GM23338 (cell line): Measurements from ENCODE around the gene VCL. TPM values are rescaled to one million over a fixed set of nuclear protein-coding genes. Genes with fewer than 3 reads are reported as not detected.
A peak's percentile ranks its signal among the peaks of the same experiment; 100 is the strongest.

Experiments used
- ATAC-seq: fragments of 200-7000 bp; cut with Tn5 transposase; 3 replicates; pipeline ENCODE4 v1.9.1; 2020
- DNase-seq: peaks from one replicate; pipeline ENCODE4 v3.0.0-alpha.2; 2015; ENCODE audit warnings: low spot score
- H2AFZ ChIP-seq: fragments of 200-600 bp; sonication (generic); 2 replicates; pipeline ENCODE4 v1.8.0; 2016; ENCODE audit warnings: antibody characterized with exemption, mild to moderate bottlenecking, moderate library complexity
- H3F3A ChIP-seq: fragments of 200-600 bp; sonication (generic); replicated peaks from 2 replicates; pipeline ENCODE4 v1.8.0; 2017; ENCODE audit warnings: antibody characterized with exemption, mixed run types, low read depth
- H3K27ac ChIP-seq: fragments of 200-600 bp; sonication (generic); 2 replicates; pipeline ENCODE4 v1.6.1; 2016; ENCODE audit warnings: low read depth
- H3K27me3 ChIP-seq: fragments of 200-600 bp; sonication (generic); 2 replicates; pipeline ENCODE4 v1.8.0; 2016; ENCODE audit warnings: mild to moderate bottlenecking, mixed run types, moderate library complexity; ENCODE audit not compliant: insufficient read depth
- H3K36me3 ChIP-seq: fragments of 200-600 bp; sonication (generic); 2 replicates; pipeline ENCODE4 v1.8.0; 2016; ENCODE audit warnings: mild to moderate bottlenecking; ENCODE audit not compliant: insufficient read depth
- H3K4me1 ChIP-seq: fragments of 200-600 bp; sonication (generic); 2 replicates; pipeline ENCODE4 v1.8.0; 2016; ENCODE audit warnings: mild to moderate bottlenecking, moderate library complexity; ENCODE audit not compliant: insufficient read depth
- H3K4me2 ChIP-seq: fragments of 200-600 bp; sonication (generic); 2 replicates; pipeline ENCODE4 v1.7.1; 2017; ENCODE audit warnings: mixed run types
- H3K4me3 ChIP-seq: fragments of 200-600 bp; sonication (generic); 2 replicates; pipeline ENCODE4 v1.6.1; 2016; ENCODE audit warnings: mixed run types
- H3K79me2 ChIP-seq: fragments of 200-600 bp; sonication (generic); replicated peaks from 2 replicates; pipeline ENCODE4 v1.8.0; 2017; ENCODE audit warnings: mild to moderate bottlenecking; ENCODE audit not compliant: insufficient read depth
- H3K9me2 ChIP-seq: fragments of 200-600 bp; sonication (generic); 2 replicates; pipeline ENCODE4 v1.8.0; 2017; ENCODE audit not compliant: insufficient read depth
- H4K20me1 ChIP-seq: fragments of 200-600 bp; sonication (generic); replicated peaks from 2 replicates; pipeline ENCODE4 v1.8.0; 2017; ENCODE audit warnings: mild to moderate bottlenecking; ENCODE audit not compliant: insufficient read depth
- H3K27ac Mint-ChIP-seq: 2 replicates; pipeline ENCODE4 v1.8.0; 2020; ENCODE audit warnings: inconsistent platforms, mild to moderate bottlenecking, moderate library complexity, mixed read lengths
- H3K27me3 Mint-ChIP-seq: 3 replicates; pipeline ENCODE4 v1.8.0; 2022; ENCODE audit warnings: low read depth, mild to moderate bottlenecking, moderate library complexity, mixed read lengths, inconsistent platforms; ENCODE audit not compliant: insufficient read depth, poor library complexity
- H3K36me3 Mint-ChIP-seq: 3 replicates; pipeline ENCODE4 v1.8.0; 2021; ENCODE audit warnings: low read depth, mild to moderate bottlenecking, inconsistent platforms, moderate library complexity, mixed read lengths
- H3K4me1 Mint-ChIP-seq: 3 replicates; pipeline ENCODE4 v1.8.0; 2020; ENCODE audit warnings: mild to moderate bottlenecking, inconsistent platforms, mixed read lengths
- H3K4me3 Mint-ChIP-seq: 3 replicates; pipeline ENCODE4 v1.8.0; 2021; ENCODE audit warnings: moderate library complexity, mild to moderate bottlenecking, inconsistent platforms, mixed read lengths
- H3K9me3 Mint-ChIP-seq: 3 replicates; pipeline ENCODE4 v1.8.0; 2020; ENCODE audit warnings: moderate library complexity, mild to moderate bottlenecking, inconsistent platforms, mixed read lengths
- CREB1 ChIP-seq: fragments of 250-450 bp; sonication (Bioruptor Pico); IDR thresholded peaks from 2 replicates; pipeline ENCODE4 v1.5.0; 2020; ENCODE audit warnings: low read depth, mild to moderate bottlenecking, moderate library complexity
- CTCF ChIP-seq, 2 experiments: fragments of 200-600 bp in 1 of 2; sonication (generic) in 1 of 2; conservative IDR thresholded peaks; 2 replicates each; pipeline versions ENCODE4 v1.5.1 to v1.6.1; 2016 to 2017; ENCODE audit warnings: antibody characterized with exemption in 2 of 2, low read depth in 2 of 2, mild to moderate bottlenecking in 2 of 2, moderate library complexity in 1 of 2
- ETS1 ChIP-seq: IDR thresholded peaks from 2 replicates; pipeline ENCODE4 v1.6.1; 2016; ENCODE audit warnings: antibody characterized with exemption
- EZH2 ChIP-seq: fragments of 200-600 bp; sonication (generic); IDR thresholded peaks from one replicate; pipeline ENCODE4 v1.8.0; 2017; ENCODE audit warnings: antibody characterized with exemption, mild to moderate bottlenecking, low read depth; ENCODE audit not compliant: unreplicated experiment
- JUNB ChIP-seq: IDR thresholded peaks from one replicate; pipeline ENCODE4 v1.6.1; 2016; ENCODE audit warnings: antibody characterized with exemption; ENCODE audit not compliant: unreplicated experiment
- NANOG ChIP-seq: IDR thresholded peaks from 2 replicates; pipeline ENCODE4 v1.6.1; 2016; ENCODE audit warnings: antibody characterized with exemption, borderline replicate concordance
- POLR2AphosphoS5 ChIP-seq: IDR thresholded peaks from 2 replicates; pipeline ENCODE4 v1.6.1; 2016; ENCODE audit warnings: antibody characterized with exemption, low read depth
- REST ChIP-seq: IDR thresholded peaks from one replicate; pipeline ENCODE4 v1.6.1; 2018; ENCODE audit warnings: antibody characterized with exemption; ENCODE audit not compliant: unreplicated experiment
- ZNF114 ChIP-seq: fragments of 250-450 bp; sonication (Bioruptor Pico); IDR thresholded peaks from 2 replicates; pipeline ENCODE4 v1.5.0; 2020; ENCODE audit warnings: mild to moderate bottlenecking, moderate library complexity
- ZNF331 ChIP-seq: fragments of 250-450 bp; sonication (Bioruptor Pico); IDR thresholded peaks from 2 replicates; pipeline ENCODE4 v1.5.0; 2020; ENCODE audit warnings: low read depth, mild to moderate bottlenecking, moderate library complexity
- polyA plus RNA-seq: library from polyadenylated mRNA; unstranded; fragments of >200 nt; fragmentation: Nextera tagmentation; extraction: Ambion mirVana; gene quantifications from 2 replicates; pipeline ENCODE4 v1.2.1, GENCODE V29; 2016
- total RNA-seq: library from RNA; depleted of rRNA; stranded (reverse); fragments of >200 nt; shearing (Covaris generic); gene quantifications from 2 replicates; pipeline ENCODE4 v1.2.3, GENCODE V29; 2014

The VCL gene
- total and polyA plus RNA-seq, 2 experiments from 2014 or later, result 60.7 to 254 TPM

- TF ChIP-seq ETS1 (no peak), ZNF114 (CRISPR knock-in tag) (no peak), CTCF (conservative IDR thresholded peaks at IDR 0.05; ENCODE audit: low read depth in 2 of 2) (no peak), REST (no peak), JUNB (no peak)
These were observed 47.6 kb upstream of the VCL start (continued) for GRCh38 chr10:73950155-73950948.

GRCh38 chr10:73953665-73954064 is 44.3 kb upstream of the VCL start:
- Histone ChIP-seq H4K20me1 (no peaks in the 10 kb centered on the region), H3K4me3 (no peak overlapping the region), H3K27ac (no peak overlapping the region), H3K27me3 (no peaks in the 10 kb centered on the region), H3F3A (no peaks in the 10 kb centered on the region; the same call in 1 of the 2 replicates), H3K79me2 (no peaks in the 10 kb centered on the region), H3K4me1 (peaks cover 14% of the 10 kb centered on the region), H3K9me2 (no peaks in the 10 kb centered on the region), H2AFZ (0 out of 2 replicates have a peak overlapping the region, but pooled peaks have one; percentile 38), H3K36me3 (no peaks in the 10 kb centered on the region), H3K4me2 (no peak overlapping the region)
- DNase-seq, result no peak
- Mint-ChIP-seq H3K9me3 (no peaks in the 10 kb centered on the region), H3K27ac (no peak overlapping the region), H3K27me3 (no peaks in the 10 kb centered on the region), H3K36me3 (no peaks in the 10 kb centered on the region), H3K4me3 (no peak overlapping the region), H3K4me1 (peaks cover 19% of the 10 kb centered on the region)
- no peak for ATAC-seq
- TF ChIP-seq ETS1, result no peak
- TF ChIP-seq ZNF331 (CRISPR knock-in tag), result no peak
- no peak for TF ChIP-seq REST
- TF ChIP-seq JUNB, result no peak
- TF ChIP-seq ZNF114 (CRISPR knock-in tag), result no peak
- TF ChIP-seq CREB1, result no peak
- TF ChIP-seq CTCF (conservative IDR thresholded peaks at IDR 0.05; ENCODE audit: low read depth in 2 of 2), result no peak
- TF ChIP-seq NANOG, result no peak
- no peak for TF ChIP-seq EZH2
- TF ChIP-seq POLR2AphosphoS5, result no peak
